ENCODE data around the gene DHX8.

The DHX8 gene

DNA sequence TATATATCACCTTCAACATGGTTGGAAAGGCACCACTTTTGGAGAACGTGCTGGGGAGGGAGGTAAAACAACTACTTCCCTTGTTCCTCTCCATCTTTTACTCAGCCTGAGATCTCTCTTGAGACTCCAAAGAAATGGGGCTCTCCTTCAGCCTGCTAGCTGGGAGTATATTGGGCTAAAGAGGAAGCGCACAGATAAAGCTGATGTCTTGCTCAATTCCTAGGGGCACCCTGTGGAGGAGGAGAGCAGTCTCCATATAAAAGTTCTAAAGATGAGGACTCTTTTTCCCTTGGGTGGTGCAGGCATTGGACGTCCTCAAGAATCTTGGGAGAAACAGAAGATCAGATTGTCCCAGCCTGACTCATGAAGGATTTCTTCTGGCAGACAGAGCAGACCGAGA lies 67.0 kb downstream of the DHX8 start:
- TF ChIP-seq TAF1 (IDR thresholded peaks at IDR 0.05; ENCODE audit: borderline replicate concordance, insufficient read depth, low read length) (no peak), SIN3A (IDR thresholded peaks at IDR 0.05; ENCODE audit: borderline replicate concordance, insufficient read depth, low read length) (no peak), FOXP2 (optimal IDR thresholded peaks at IDR 0.05; ENCODE audit: borderline replicate concordance, extremely low read depth, extremely low read length, insufficient read depth) (no peak), POLR2AphosphoS5 (IDR thresholded peaks at IDR 0.05; ENCODE audit: low read depth, low read length) (no peak)
- TF ChIP-seq, protein P1, sequence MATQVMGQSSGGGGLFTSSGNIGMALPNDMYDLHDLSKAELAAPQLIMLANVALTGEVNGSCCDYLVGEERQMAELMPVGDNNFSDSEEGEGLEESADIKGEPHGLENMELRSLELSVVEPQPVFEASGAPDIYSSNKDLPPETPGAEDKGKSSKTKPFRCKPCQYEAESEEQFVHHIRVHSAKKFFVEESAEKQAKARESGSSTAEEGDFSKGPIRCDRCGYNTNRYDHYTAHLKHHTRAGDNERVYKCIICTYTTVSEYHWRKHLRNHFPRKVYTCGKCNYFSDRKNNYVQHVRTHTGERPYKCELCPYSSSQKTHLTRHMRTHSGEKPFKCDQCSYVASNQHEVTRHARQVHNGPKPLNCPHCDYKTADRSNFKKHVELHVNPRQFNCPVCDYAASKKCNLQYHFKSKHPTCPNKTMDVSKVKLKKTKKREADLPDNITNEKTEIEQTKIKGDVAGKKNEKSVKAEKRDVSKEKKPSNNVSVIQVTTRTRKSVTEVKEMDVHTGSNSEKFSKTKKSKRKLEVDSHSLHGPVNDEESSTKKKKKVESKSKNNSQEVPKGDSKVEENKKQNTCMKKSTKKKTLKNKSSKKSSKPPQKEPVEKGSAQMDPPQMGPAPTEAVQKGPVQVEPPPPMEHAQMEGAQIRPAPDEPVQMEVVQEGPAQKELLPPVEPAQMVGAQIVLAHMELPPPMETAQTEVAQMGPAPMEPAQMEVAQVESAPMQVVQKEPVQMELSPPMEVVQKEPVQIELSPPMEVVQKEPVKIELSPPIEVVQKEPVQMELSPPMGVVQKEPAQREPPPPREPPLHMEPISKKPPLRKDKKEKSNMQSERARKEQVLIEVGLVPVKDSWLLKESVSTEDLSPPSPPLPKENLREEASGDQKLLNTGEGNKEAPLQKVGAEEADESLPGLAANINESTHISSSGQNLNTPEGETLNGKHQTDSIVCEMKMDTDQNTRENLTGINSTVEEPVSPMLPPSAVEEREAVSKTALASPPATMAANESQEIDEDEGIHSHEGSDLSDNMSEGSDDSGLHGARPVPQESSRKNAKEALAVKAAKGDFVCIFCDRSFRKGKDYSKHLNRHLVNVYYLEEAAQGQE (IDR thresholded peaks at IDR 0.05; ENCODE audit: insufficient read depth in 1 of 2, low read depth in 2 of 2, low read length in 2 of 2) = no peak

DNA sequence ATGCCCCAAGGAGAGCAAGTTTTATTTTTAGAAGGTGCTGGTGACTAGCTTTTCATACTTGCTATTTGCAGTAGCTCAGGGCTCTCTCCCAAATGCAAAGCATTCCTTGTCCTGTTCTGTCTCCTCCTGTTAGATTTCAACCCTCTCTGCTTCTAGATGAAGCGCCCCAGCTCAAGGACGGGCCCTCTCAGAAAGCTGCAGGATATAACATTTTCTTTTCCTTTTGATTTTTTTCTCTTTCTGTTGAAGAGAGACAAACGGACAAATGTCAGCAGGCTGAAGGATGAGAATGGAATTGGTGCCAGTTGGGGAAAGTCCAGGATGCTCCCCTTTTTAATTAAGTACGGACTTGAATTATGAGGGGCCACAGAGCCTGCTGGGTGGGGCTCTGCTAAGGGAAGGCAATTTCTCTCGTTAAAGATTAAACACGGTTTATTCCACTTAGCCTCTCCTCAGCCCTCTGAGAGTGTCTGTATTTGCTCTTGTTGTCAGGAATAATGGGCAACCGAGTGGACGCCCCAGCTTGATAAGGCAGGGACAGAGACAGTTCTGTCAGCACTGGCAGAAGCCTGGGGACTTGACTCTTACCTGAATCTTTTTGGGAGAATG lies 68.6 kb downstream of the DHX8 start:
- TF ChIP-seq POLR2AphosphoS5 (IDR thresholded peaks at IDR 0.05; ENCODE audit: low read depth, low read length) = no peak
- no peak for TF ChIP-seq TAF1 (IDR thresholded peaks at IDR 0.05; ENCODE audit: borderline replicate concordance, insufficient read depth, low read length)
- TF ChIP-seq, protein P1 (IDR thresholded peaks at IDR 0.05; ENCODE audit: insufficient read depth in 1 of 2, low read depth in 2 of 2, low read length in 2 of 2) = no peak
- no peak for TF ChIP-seq SIN3A (IDR thresholded peaks at IDR 0.05; ENCODE audit: borderline replicate concordance, insufficient read depth, low read length)
- TF ChIP-seq FOXP2 (optimal IDR thresholded peaks at IDR 0.05; ENCODE audit: borderline replicate concordance, extremely low read depth, extremely low read length, insufficient read depth) = no peak

DNA sequence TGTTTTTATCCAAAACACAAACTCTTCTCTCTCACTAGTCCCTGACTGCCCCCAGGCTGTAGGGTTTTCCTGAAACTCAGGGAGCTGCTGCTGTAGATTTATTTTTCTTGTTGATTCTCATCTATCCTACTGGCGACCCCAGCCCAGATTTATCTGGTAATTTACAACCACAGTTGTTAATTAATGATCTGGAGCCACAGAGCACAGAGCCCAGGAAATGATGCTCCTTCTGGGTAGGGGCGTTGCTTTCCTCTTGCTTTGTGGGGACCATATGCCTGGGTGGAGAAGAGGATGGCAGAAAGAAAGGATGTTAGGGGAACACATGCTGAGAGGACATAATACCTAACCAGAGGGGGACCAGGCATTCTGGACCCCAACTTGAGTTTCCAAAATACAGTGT lies 69.8 kb downstream of the DHX8 start:
- TF ChIP-seq FOXP2 (optimal IDR thresholded peaks at IDR 0.05; ENCODE audit: borderline replicate concordance, extremely low read depth, extremely low read length, insufficient read depth) (no peak), POLR2AphosphoS5 (IDR thresholded peaks at IDR 0.05; ENCODE audit: low read depth, low read length) (no peak), TAF1 (IDR thresholded peaks at IDR 0.05; ENCODE audit: borderline replicate concordance, insufficient read depth, low read length) (no peak), SIN3A (IDR thresholded peaks at IDR 0.05; ENCODE audit: borderline replicate concordance, insufficient read depth, low read length) (no peak)
- TF ChIP-seq, protein P1 (IDR thresholded peaks at IDR 0.05; ENCODE audit: insufficient read depth in 1 of 2, low read depth in 2 of 2, low read length in 2 of 2) = no peak

DNA sequence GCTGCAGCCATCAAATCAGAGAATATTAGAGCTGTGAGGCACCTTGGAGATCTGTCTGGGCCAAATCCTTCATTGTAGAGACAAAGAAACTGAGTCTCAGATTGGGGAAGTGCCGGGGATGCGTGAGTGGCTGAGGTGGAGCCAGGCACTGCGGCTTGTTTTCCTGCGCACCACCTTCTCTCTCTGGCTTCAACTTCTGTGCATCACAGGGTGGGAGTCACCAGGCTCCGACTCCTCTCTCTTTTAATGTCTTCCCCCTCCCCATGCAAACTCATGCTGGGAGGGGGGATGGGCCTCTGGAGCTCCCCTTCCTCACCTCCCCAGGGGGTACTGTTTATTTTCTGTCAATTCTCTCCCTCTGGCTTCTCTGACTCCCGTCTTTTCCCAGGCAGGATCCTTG lies 71.1 kb downstream of the DHX8 start:
- TF ChIP-seq, protein P1 (IDR thresholded peaks at IDR 0.05; ENCODE audit: insufficient read depth in 1 of 2, low read depth in 2 of 2, low read length in 2 of 2) = no peak
- TF ChIP-seq POLR2AphosphoS5 (IDR thresholded peaks at IDR 0.05; ENCODE audit: low read depth, low read length) (no peak), TAF1 (IDR thresholded peaks at IDR 0.05; ENCODE audit: borderline replicate concordance, insufficient read depth, low read length) (no peak), SIN3A (IDR thresholded peaks at IDR 0.05; ENCODE audit: borderline replicate concordance, insufficient read depth, low read length) (no peak), FOXP2 (optimal IDR thresholded peaks at IDR 0.05; ENCODE audit: borderline replicate concordance, extremely low read depth, extremely low read length, insufficient read depth) (no peak)

Measured in PFSK-1 (cell line).